ENCODE measurements around the gene TPBGL.

The TPBGL gene

GRCh38 chr11:75240311-75241035 lies at the start of gene TPBGL:
TSS of gene TPBGL (plus strand) at chr11:75240774. CDS start at chr11:75241050, 276 bp downstream.
- DNase-seq = no peak

GRCh38 chr11:75191330-75191717 lies 49.2 kb upstream of the TPBGL start:
- no peak for DNase-seq

GRCh38 chr11:75193271-75193670 lies 47.3 kb upstream of the TPBGL start:
- DNase-seq = no peak

- no peak for DNase-seq
These were observed 46.9 kb upstream of the TPBGL start for GRCh38 chr11:75193711-75194110.

- DNase-seq = no peak
These were observed 46.4 kb upstream of the TPBGL start for GRCh38 chr11:75194147-75194546.

- no peak for DNase-seq
These were observed 45.2 kb upstream of the TPBGL start for GRCh38 chr11:75195167-75195962.

- DNase-seq = peak; percentile 3
These were observed 44.1 kb upstream of the TPBGL start for GRCh38 chr11:75196426-75196825.

GRCh38 chr11:75197512-75198277 lies 42.9 kb upstream of the TPBGL start:
- no peak for DNase-seq

- no peak for DNase-seq
These were observed 42.1 kb upstream of the TPBGL start for GRCh38 chr11:75198278-75198973.

- DNase-seq = no peak
These were observed 41.1 kb upstream of the TPBGL start for GRCh38 chr11:75199412-75199955.

GRCh38 chr11:75200051-75200450 lies 40.5 kb upstream of the TPBGL start:
- no peak for DNase-seq

- no peak for DNase-seq
These were observed 40.0 kb upstream of the TPBGL start for GRCh38 chr11:75200531-75200930.

GRCh38 chr11:75201771-75202170 lies 38.8 kb upstream of the TPBGL start:
- DNase-seq = no peak

GRCh38 chr11:75202195-75202594 lies 38.4 kb upstream of the TPBGL start:
- DNase-seq = no peak

- no peak for DNase-seq
These were observed 37.4 kb upstream of the TPBGL start for GRCh38 chr11:75203138-75203537.

GRCh38 chr11:75203641-75204011 lies 36.9 kb upstream of the TPBGL start:
- DNase-seq = no peak

- no peak for DNase-seq
These were observed 36.4 kb upstream of the TPBGL start for GRCh38 chr11:75204012-75204674.

GRCh38 chr11:75204685-75205563 lies 35.6 kb upstream of the TPBGL start:
- DNase-seq = peak; percentile 72

GRCh38 chr11:75205564-75206020 lies 35.0 kb upstream of the TPBGL start:
- DNase-seq = no peak

GRCh38 chr11:75208446-75208845 lies 32.1 kb upstream of the TPBGL start:
- no peak for DNase-seq

GRCh38 chr11:75212411-75212810 lies 28.2 kb upstream of the TPBGL start:
- DNase-seq = no peak

Measured in fibroblast of skin of right quadriceps (primary cell).